GM18868 (cell line): Measurements from ENCODE around the gene WNT16.

Experiments
- ATAC-seq: cut with Tn5 transposase; IDR thresholded peaks from one replicate; pipeline ENCODE4 v1.9.1; 2021; ENCODE audit warnings: mild to moderate bottlenecking, moderate library complexity; ENCODE audit not compliant: unreplicated experiment

Gene WNT16

GRCh38 chr7:121342631-121343030, 13.8 kb downstream of the WNT16 start:
- no peak for ATAC-seq

GRCh38 chr7:121343302-121343701, 14.5 kb downstream of the WNT16 start:
- no peak for ATAC-seq

GRCh38 chr7:121344093-121344492, 15.3 kb downstream of the WNT16 start:
- ATAC-seq: no peak

GRCh38 chr7:121344497-121344896, 15.7 kb downstream of the WNT16 start:
- ATAC-seq: no peak

- ATAC-seq: peak; percentile 25
Measured at GRCh38 chr7:121351682-121352081, 22.9 kb downstream of the WNT16 start.

- ATAC-seq: peak; percentile 84
Measured at GRCh38 chr7:121352323-121352722, 23.5 kb downstream of the WNT16 start.

GRCh38 chr7:121355574-121355973, 26.8 kb downstream of the WNT16 start:
- no peak for ATAC-seq

- ATAC-seq: no peak
Measured at GRCh38 chr7:121360564-121360963, 31.8 kb downstream of the WNT16 start.

- no peak for ATAC-seq
Measured at GRCh38 chr7:121366852-121367431, 38.1 kb downstream of the WNT16 start.

GRCh38 chr7:121369462-121369861, 40.7 kb downstream of the WNT16 start:
- ATAC-seq: peak; percentile 45

GRCh38 chr7:121371367-121371766, 42.6 kb downstream of the WNT16 start:
- ATAC-seq: no peak

- ATAC-seq: no peak
Measured at GRCh38 chr7:121371883-121372282, 43.1 kb downstream of the WNT16 start.

- ATAC-seq: peak; percentile 86
Measured at GRCh38 chr7:121372376-121373010, 43.7 kb downstream of the WNT16 start.

GRCh38 chr7:121373177-121373576, 44.4 kb downstream of the WNT16 start:
- no peak for ATAC-seq

- ATAC-seq: no peak
Measured at GRCh38 chr7:121376979-121377378, 48.2 kb downstream of the WNT16 start.

GRCh38 chr7:121379930-121380329, 51.1 kb downstream of the WNT16 start:
- no peak for ATAC-seq

GRCh38 chr7:121382473-121382872, 53.7 kb downstream of the WNT16 start:
- ATAC-seq: no peak

- ATAC-seq: no peak
Measured at GRCh38 chr7:121383235-121383910, 54.6 kb downstream of the WNT16 start.

- no peak for ATAC-seq
Measured at GRCh38 chr7:121384265-121384664, 55.5 kb downstream of the WNT16 start.

- no peak for ATAC-seq
Measured at GRCh38 chr7:121385056-121385799, 56.4 kb downstream of the WNT16 start.

- ATAC-seq: peak; percentile 88
Measured at GRCh38 chr7:121385800-121386179, 57.0 kb downstream of the WNT16 start.

GRCh38 chr7:121388950-121389349, 60.1 kb downstream of the WNT16 start:
- ATAC-seq: peak; percentile 23
